ENCODE measurements around the gene TEX11.
"Not testable (repeated sequence)": the region's sequence is repeated elsewhere in the genome, so short reads cannot be mapped to it uniquely, and the experiment has no call there.

DNA sequence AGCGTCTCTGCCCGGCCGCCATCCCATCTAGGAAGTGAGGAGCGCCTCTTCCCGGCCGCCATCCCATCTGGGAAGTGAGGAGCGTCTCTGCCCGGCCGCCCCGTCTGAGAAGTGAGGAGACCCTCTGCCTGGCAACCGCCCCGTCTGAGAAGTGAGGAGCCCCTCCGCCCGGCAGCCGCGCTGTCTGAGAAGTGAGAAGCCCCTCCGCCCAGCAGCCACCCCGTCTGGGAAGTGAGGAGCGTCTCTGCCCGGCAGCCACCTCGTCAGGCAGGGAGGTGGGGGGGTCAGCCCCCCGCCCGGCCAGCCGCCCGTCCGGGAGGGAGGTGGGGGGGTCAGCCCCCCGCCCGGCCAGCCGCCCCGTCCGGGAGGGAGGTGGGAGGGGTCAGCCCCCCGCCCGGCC is 229.1 kb downstream of the TEX11 start:
- TF ChIP-seq POLR2A, POU2F2, POLR2AphosphoS5, TAF1 (IDR thresholded peaks at IDR 0.05; ENCODE audit: low read depth, low read length): not testable (repeated sequence)
